ENCODE results near the gene AQP12A.

- TF ChIP-seq ETV6 (IDR thresholded peaks at IDR 0.05; ENCODE audit: borderline replicate concordance in 1 of 2, low read depth in 2 of 2, low read length in 1 of 2): no peak
- TF ChIP-seq ETV6 (CRISPR knock-in tag; IDR thresholded peaks at IDR 0.05; ENCODE audit: borderline replicate concordance): no peak
- TF ChIP-seq ZNF24 (IDR thresholded peaks at IDR 0.05): no peak
- no peak for TF ChIP-seq CTCF (IDR thresholded peaks at IDR 0.05 in 2 of 3, conservative IDR thresholded peaks at IDR 0.05 in 1 of 3; ENCODE audit: insufficient read depth in 2 of 3, low read depth in 1 of 3, low read length in 3 of 3)
Observed at GRCh38 chr2:240720686-240721595, 29.3 kb downstream of the AQP12A start.
